HL-60 (cell line): ENCODE results near the gene OPN3.

Experiments
- DNase-seq, 2 experiments: peaks; one replicate each; pipeline ENCODE4 v3.0.0-alpha.2; 2010 to 2020; ENCODE audit warnings: low read depth in 1 of 2, low spot score in 1 of 2
- H3K27ac ChIP-seq: fragments of 250-450 bp; sonication (Bioruptor Pico); replicated peaks from 2 replicates; pipeline ENCODE4 v1.5.1; 2020; ENCODE audit warnings: mild to moderate bottlenecking, moderate library complexity
- H3K27me3 ChIP-seq: fragments of 250-450 bp; sonication (Bioruptor Pico); 2 replicates; pipeline ENCODE4 v1.5.1; 2021; ENCODE audit warnings: mild to moderate bottlenecking, moderate library complexity; ENCODE audit not compliant: insufficient read depth, poor library complexity, severe bottlenecking
- H3K4me3 ChIP-seq: replicated peaks from 2 replicates; pipeline ENCODE4 v1.5.1; 2011; ENCODE audit warnings: mild to moderate bottlenecking, control low read depth, low read length; ENCODE audit not compliant: insufficient read depth
- CTCF ChIP-seq: IDR thresholded peaks from one replicate; pipeline ENCODE4 v1.5.1; 2011; ENCODE audit warnings: low read length, control low read depth, inconsistent platforms; ENCODE audit not compliant: insufficient read depth
- GABPA ChIP-seq: IDR thresholded peaks from 2 replicates; pipeline ENCODE4 v1.6.1; 2012; ENCODE audit warnings: low read depth
- POLR2AphosphoS5 ChIP-seq: IDR thresholded peaks from 2 replicates; pipeline ENCODE4 v1.6.1; 2012; ENCODE audit warnings: low read depth
- SPI1 ChIP-seq: IDR thresholded peaks from 2 replicates; pipeline ENCODE4 v1.6.1; 2012; ENCODE audit warnings: low read depth, mild to moderate bottlenecking, borderline replicate concordance
- TF ChIP-seq, protein P1 (sequence below): IDR thresholded peaks from 2 replicates; pipeline ENCODE4 v1.6.1; 2012; ENCODE audit warnings: low read depth; ENCODE audit not compliant: insufficient replicate concordance

The OPN3 gene

GRCh38 chr1:241632987-241633386 lies 7.2 kb downstream of the OPN3 start:
- TF ChIP-seq, protein P1, sequence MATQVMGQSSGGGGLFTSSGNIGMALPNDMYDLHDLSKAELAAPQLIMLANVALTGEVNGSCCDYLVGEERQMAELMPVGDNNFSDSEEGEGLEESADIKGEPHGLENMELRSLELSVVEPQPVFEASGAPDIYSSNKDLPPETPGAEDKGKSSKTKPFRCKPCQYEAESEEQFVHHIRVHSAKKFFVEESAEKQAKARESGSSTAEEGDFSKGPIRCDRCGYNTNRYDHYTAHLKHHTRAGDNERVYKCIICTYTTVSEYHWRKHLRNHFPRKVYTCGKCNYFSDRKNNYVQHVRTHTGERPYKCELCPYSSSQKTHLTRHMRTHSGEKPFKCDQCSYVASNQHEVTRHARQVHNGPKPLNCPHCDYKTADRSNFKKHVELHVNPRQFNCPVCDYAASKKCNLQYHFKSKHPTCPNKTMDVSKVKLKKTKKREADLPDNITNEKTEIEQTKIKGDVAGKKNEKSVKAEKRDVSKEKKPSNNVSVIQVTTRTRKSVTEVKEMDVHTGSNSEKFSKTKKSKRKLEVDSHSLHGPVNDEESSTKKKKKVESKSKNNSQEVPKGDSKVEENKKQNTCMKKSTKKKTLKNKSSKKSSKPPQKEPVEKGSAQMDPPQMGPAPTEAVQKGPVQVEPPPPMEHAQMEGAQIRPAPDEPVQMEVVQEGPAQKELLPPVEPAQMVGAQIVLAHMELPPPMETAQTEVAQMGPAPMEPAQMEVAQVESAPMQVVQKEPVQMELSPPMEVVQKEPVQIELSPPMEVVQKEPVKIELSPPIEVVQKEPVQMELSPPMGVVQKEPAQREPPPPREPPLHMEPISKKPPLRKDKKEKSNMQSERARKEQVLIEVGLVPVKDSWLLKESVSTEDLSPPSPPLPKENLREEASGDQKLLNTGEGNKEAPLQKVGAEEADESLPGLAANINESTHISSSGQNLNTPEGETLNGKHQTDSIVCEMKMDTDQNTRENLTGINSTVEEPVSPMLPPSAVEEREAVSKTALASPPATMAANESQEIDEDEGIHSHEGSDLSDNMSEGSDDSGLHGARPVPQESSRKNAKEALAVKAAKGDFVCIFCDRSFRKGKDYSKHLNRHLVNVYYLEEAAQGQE: no peak
- DNase-seq: no peak
- H3K27me3 ChIP-seq: no peaks in the 10 kb centered on the region
- no peak overlapping the region for H3K4me3 ChIP-seq
- no peak overlapping the region for H3K27ac ChIP-seq

DNA sequence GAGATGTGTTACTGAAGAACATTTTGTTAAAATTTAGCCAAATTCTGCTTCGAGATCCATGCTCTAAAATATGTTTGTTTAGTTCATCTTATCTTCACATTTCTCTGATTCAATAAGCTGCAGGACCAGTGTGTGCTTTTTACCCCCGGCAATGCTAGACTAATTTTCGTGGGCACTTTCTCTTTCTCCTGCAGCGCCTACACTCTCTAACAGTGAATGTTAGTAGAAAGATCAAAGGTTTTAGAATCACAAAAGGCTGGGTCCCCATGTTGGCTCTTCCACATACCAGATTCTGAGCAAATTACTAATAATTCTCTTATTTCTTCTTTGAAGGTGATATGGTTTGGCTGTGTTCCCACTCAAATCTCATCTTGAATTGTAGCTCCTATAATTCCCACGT lies 8.5 kb downstream of the OPN3 start:
- TF ChIP-seq POLR2AphosphoS5 (no peak), CTCF (no peak), SPI1 (no peak), GABPA (no peak)
- TF ChIP-seq, protein P1: no peak
- no peak for DNase-seq
- no peak overlapping the region for H3K27ac ChIP-seq
- no peaks in the 10 kb centered on the region for H3K27me3 ChIP-seq
- no peak overlapping the region for H3K4me3 ChIP-seq

- no peak for DNase-seq
- H3K27ac ChIP-seq: no peak overlapping the region
- no peak for TF ChIP-seq SPI1
- TF ChIP-seq, protein P1: no peak
- TF ChIP-seq CTCF: no peak
- TF ChIP-seq GABPA: no peak
- no peak for TF ChIP-seq POLR2AphosphoS5
- H3K4me3 ChIP-seq: no peak overlapping the region
- no peaks in the 10 kb centered on the region for H3K27me3 ChIP-seq
Observed at GRCh38 chr1:241630899-241631298, 9.3 kb downstream of the OPN3 start.

- TF ChIP-seq GABPA (no peak), CTCF (no peak), SPI1 (no peak), POLR2AphosphoS5 (no peak)
- TF ChIP-seq, protein P1: no peak
- Histone ChIP-seq H3K27me3 (no peaks in the 10 kb centered on the region), H3K4me3 (no peak overlapping the region), H3K27ac (no peak overlapping the region)
- no peak for DNase-seq
Observed at GRCh38 chr1:241630476-241630875, 9.7 kb downstream of the OPN3 start.
